Activated CD8-positive, alpha-beta memory T cell treated with anti-CD3 and anti-CD28 coated beads for 1 hour (primary cell): Measurements from ENCODE around the gene ZNF646.

Source experiments
- DNase-seq, 2 donors: peaks; one replicate each; pipeline ENCODE4 v3.0.0-alpha.2; 2020; ENCODE audit warnings: low read depth in 1 of 2; ENCODE audit errors: extremely low read depth in 1 of 2

ZNF646 gene, protein sequence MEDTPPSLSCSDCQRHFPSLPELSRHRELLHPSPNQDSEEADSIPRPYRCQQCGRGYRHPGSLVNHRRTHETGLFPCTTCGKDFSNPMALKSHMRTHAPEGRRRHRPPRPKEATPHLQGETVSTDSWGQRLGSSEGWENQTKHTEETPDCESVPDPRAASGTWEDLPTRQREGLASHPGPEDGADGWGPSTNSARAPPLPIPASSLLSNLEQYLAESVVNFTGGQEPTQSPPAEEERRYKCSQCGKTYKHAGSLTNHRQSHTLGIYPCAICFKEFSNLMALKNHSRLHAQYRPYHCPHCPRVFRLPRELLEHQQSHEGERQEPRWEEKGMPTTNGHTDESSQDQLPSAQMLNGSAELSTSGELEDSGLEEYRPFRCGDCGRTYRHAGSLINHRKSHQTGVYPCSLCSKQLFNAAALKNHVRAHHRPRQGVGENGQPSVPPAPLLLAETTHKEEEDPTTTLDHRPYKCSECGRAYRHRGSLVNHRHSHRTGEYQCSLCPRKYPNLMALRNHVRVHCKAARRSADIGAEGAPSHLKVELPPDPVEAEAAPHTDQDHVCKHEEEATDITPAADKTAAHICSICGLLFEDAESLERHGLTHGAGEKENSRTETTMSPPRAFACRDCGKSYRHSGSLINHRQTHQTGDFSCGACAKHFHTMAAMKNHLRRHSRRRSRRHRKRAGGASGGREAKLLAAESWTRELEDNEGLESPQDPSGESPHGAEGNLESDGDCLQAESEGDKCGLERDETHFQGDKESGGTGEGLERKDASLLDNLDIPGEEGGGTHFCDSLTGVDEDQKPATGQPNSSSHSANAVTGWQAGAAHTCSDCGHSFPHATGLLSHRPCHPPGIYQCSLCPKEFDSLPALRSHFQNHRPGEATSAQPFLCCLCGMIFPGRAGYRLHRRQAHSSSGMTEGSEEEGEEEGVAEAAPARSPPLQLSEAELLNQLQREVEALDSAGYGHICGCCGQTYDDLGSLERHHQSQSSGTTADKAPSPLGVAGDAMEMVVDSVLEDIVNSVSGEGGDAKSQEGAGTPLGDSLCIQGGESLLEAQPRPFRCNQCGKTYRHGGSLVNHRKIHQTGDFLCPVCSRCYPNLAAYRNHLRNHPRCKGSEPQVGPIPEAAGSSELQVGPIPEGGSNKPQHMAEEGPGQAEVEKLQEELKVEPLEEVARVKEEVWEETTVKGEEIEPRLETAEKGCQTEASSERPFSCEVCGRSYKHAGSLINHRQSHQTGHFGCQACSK (N-terminal part only)

DNA sequence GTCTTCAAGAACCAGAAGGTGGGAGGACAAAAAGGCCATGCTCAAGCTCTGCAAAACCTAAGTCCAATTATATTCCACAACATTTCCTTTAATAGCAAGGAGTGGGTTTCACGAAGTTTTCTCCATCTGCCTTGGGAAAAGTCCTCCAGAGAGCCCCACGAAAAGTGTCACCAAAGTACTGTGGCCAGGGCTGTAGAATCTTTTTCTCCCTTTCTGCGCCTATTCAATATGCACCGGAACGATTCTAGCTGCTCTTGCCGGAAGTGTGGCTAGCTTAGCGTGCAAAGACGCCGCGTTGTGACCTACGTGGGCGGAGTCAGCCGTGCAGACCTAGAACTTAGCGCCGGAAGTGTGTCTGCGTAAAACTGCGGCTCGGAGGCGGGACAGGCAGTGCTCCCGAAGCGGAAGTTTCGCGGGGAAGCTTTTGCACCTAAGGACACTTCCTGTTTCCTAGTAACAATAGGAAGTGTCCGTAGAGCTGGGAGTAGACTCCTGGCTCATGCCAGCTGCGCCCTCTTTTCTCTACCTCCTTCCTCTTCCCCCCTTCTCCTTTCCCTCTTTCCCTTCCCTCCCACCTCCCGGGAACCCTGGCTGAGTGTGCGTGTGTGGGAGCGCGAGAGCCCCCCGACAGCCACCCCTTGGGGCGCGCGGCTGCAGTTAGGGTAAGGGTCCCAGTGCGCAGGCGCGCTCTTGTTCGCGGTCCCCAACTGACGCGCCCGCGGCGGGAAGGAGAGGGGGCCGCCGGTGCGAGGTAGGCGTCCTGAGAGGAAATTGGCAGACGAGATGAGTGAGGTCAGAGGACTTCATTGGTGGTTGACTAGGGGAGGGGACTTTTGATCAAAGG lies at the start of gene ZNF646, which contains the start of gene ZNF668:
ZNF646 (plus strand) TSS at position 453 of the 844 bp plus-strand sequence. CDS start 1,903 bp downstream, outside the sequence.
ZNF668 (minus strand) TSS at position 271 of the 844 bp plus-strand sequence. CDS start 9,781 bp downstream, outside the sequence.
- peak; percentile 91 to 98 for DNase-seq

DNA sequence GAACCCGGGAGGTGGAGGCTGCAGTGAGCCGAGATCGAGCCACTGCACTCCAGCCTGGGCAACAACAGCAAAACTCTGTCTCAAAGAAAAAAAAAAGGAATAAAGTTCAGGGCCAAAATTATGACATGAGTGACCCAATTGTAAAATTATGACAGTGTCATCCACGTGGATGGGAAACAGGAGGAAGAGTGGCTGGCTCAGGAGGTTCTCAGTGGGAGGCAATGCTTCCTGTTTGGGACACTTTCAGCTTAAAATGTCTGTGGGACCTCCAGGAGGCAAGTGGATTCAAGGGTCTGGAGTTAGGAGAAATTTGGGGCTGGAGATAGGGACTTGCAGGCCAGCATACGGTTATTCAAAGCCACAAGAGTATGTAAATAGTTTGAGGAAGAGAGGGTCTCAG lies 48.9 kb upstream of the ZNF646 start:
- DNase-seq, result no peak

DNA sequence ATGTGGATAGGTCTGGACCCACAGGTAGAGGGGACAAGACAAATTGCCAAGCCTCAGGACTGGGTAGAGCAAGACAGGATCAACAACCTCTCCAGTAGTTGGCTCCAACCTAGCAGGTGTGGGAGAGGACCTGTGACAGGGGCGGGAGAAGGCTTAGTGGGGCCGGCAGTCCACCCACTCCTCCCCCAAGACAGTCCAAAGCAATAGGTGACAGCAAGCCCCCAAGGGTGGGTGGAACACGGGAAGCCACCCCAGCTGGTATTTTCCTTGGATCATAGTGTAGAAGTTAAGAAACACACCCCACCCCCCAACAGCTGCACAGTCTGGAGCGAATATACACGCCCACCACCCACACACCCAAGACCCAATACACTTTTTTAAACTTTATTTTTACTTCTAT lies 45.0 kb upstream of the ZNF646 start:
- DNase-seq, result no peak

DNA sequence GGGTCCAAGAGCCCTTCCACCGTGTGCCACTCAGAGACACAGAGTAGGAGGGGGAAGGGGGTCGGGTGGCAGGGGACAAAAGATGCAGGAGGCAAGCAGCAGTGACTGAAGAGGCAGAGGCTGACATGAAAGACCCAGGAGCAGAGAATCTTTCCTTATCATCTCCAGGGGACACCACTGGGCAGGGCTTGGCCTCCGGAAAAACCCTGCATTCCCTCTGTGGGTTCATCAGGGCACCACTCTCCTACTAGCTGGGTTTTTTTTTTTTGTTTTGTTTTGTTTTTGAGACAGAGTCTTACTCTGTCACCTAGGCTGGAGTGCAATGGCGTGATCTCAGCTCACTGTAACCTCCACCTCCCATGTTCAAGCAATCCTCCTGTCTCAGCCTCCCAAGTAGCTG lies 42.9 kb upstream of the ZNF646 start:
- DNase-seq, result no peak

DNA sequence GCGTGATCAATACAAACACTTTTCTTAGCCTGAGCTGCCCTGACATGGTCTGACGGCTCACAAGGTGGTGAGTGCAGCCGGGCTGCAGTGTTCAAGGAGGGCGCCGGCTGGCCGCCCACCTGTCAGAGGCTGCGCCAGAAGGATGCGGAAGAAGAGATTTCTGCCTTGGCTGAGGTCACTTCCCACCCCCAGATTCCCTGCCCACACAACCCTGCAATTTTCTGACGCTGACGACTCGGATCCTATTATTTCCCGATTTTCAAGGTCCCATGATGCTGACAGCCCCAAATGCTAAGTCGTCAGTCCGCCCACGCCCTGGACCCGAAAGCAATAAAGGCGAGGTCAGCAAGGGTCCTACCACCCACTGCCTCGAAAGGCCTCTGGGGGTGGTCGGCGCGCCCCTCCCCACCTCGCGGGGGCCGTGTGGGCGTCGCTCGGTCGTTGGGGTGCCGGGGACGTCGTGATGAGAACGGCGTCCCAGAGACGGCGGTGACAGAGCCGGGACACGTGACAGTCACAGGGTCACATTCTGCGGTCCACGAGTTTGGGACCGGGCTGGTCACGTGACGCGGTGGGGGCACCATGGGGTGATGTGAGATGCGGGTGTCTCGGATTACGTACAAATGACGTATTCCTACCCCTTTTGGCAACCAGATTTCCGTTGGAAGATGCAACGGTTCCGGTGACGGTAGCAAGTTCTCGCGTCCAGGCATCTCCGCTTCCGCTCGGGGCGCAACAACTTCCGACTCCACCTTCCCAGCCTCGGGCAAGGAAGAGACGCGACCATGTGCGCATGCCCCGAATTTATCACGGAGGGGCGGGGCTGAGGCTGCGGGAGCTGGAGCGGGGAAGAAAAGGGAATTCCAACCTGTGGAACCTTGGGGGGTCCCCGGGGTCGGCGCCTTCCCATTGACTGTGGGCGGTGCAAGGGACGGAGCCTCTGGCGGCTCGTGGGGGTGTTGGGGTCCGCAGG lies 41.2 kb upstream of the ZNF646 start, which contains the start of gene STX4:
STX4 (plus strand) TSS at position 823 of the 973 bp plus-strand sequence. CDS start 248 bp downstream, outside the sequence.
- peak; percentile 97 for DNase-seq

DNA sequence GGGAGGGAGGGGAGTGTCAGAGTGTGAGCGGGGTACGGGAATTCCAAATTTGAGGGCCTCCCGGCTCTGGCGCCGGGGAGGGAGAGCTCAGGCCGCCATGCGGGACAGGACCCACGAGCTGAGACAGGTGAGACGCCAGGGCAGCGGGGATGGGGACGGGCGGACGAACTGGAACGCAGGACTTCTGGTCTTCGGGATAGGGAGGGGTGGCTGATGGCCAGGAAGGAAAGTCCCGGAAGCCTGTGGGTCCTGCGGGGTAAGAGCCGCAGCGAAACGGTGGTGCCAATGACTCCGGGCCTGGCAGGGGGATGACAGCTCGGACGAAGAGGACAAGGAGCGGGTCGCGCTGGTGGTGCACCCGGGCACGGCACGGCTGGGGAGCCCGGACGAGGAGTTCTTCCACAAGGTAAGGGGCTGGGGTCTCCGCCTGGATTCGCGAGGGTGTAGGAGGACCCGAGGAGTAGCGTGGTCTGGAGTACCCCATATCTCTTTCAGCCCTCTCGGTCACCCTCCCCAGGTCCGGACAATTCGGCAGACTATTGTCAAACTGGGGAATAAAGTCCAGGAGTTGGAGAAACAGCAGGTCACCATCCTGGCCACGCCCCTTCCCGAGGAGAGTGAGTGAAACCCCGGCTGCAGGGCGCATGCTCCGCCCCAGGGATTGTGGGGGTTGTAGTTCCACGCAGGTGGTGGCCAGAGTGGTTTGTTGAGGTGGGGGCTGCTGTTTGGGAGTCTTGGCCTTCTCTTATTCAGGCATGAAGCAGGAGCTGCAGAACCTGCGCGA lies 40.3 kb upstream of the ZNF646 start:
- peak; percentile 69 to 80 for DNase-seq

DNA sequence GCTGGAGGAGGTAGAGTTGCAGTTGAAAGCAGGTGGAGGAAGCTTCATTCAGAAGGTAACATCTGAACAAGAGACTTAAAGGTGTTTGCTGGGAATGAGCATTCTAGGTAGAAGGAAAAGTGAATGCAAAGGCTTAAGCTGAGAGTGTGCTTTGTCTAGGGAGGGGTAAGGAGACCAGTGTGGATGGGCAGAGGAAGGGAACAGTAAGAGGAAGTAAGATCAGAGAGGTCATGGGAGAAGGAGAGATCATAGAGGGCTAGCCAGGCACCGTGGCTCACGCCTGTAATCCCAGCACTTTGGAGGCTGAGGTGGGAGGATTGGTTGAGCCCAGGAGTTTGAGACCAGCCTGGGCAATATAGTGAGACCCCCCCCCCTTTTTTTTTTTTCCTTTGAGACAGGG lies 37.5 kb upstream of the ZNF646 start:
- no peak for DNase-seq

DNA sequence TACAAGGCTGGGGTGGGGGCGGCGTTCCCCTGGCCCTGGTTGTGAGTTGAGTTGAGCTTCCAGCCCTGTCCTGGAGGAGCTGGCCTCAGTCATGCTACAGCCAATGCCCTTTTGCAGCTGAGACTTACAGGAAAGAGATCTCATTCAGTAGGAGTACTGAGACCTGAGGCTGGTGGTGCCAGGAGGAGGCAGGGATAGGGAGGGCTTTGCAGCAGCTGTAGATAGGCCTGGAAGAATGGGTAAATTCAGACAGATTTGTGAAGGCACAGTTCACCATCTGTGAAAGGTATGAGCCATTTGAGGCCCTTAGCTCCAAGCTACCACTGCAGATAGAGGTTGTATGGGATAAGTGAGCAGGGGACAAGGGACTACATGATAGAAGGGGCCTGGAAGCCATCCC lies 35.2 kb upstream of the ZNF646 start:
- no peak for DNase-seq

DNA sequence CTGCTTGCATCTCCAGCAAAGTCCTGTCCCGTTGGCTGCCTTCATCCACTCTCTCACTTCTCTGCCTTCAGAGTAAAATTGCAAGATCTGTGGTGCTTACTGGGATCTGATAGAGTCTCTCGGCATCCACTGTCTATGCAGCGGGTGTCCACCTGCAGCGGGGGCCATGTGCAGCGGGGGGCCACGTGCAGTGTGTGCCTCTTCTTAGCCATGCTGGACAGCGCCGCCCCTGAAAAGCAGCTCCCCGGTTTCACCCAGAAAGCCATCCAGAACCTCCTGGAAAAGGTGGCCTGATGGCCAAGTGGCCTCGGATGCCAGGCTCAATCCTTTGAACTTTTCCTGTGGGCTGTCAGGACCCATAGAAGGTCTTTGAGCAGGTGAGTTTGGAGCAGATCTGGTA lies 31.4 kb upstream of the ZNF646 start:
- DNase-seq, result no peak

DNA sequence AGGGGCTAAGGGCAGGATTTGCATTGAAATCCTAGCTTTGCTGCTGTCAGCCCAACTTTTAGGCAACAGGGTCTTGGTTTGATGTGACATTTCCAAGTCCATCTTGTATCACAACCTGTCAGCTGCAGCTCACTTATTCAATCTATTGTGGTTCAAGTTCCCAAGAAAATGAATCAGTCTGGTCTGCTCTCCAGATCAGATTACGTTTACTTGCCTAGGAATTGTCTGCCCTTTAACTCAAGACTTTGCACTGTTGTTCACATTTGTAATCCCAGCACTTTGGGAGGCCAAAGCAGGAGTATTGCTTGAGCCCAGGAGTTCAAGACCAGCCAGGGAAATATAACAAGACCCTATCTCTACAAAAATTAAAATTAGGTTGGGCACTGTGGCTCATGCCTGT lies 30.9 kb upstream of the ZNF646 start:
- DNase-seq, result no peak

DNA sequence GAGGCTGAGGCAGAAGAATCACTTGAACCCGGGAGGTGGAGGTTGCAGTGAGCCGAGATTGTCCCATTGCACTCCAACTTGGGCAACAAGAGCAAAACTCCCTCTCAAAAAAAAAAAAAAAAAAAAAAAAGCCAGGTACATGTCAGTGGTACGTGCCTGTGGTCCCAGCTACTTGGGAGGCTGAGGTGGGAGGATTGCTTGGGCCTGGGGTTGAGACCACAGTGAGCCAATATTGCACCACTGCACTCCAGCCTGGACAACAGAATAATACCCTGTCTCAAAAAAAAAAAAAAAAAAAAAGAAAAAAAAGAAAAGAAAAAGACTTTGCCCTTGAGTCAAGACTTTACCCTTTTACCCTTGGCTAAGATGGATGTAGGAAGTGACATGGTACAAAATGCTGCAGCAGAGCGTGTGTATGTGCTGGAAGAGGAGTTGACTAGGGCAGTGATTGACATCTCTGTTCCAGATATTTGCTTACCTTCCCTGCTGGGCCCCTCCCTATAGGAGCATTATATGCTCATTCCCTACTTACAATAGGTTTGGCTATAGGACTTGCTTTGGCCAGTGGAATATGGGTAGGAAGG lies 30.2 kb upstream of the ZNF646 start:
- no peak for DNase-seq

DNA sequence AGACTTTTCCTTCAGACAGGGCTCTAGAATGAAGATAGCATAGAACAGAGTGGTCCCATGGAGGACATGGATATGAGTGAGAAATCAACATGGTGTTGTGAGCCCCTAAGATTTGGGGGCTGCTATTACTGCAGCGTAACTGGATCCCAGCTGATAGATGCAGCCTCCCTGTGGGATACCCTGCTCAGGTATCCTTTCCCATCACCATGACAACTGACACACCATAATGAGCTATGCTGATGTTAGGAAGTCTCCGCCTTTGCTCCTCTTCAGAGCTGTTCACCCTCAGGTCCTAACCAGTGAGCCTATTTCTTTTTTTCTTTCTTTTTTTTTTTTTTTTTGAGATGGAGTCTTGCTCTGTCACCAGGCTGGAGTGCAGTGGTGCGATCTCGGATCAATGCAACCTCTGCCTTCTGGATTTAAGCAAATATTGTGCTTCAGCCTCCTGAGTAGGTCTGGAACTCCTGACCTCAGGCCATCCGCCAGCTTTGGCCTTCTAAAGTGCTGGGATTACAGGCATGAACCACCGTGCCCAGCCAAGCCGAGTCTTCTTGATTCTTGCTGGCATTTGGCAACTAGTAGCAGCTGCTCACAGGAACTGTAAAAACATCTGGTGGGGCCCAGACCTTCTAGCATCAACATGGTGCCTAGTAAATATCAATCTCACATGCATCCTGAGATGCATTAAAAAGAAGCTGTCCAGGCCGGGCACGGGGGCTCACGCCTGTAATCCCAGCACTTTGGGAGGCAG lies 23.8 kb upstream of the ZNF646 start:
- DNase-seq, result no peak

DNA sequence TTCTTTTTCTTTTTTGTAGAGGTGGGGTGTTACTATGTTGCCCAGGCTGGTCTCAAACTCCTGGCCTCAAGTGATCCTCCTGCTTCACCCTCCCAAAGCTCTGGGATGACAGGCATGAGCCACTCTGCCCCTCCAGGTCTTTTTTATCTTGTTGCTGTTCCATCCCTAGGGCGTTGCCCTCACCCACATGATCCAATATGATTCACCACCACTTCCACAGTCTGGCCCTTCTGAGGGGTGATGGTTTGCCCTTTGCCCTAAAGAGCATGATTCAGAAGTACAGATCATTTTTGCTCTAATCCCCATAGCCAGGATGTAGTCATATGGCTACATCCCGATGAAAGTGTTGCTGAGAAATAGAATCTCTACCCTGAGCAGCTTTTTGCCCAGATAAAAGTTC lies 22.1 kb upstream of the ZNF646 start:
- no peak for DNase-seq

DNA sequence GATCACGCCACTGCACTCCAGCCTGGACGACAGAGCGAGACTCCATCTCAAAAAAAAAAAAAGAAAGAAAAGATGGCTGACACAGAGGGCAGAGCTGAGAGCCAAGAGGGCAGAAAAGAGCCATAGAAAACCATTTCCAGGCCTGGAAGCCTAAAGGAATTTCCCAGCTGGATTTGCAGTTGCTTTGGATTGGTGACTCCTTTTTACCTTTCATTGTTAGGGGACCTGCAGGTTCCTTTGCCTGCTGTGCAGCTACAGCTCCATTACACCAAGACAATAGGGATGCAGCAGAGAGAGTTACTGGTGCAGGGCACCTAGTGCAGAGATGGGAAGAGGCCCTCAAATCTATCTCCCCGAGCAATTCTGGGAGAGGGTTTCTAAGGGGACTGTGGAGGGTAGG lies 18.6 kb upstream of the ZNF646 start:
- DNase-seq, result no peak

DNA sequence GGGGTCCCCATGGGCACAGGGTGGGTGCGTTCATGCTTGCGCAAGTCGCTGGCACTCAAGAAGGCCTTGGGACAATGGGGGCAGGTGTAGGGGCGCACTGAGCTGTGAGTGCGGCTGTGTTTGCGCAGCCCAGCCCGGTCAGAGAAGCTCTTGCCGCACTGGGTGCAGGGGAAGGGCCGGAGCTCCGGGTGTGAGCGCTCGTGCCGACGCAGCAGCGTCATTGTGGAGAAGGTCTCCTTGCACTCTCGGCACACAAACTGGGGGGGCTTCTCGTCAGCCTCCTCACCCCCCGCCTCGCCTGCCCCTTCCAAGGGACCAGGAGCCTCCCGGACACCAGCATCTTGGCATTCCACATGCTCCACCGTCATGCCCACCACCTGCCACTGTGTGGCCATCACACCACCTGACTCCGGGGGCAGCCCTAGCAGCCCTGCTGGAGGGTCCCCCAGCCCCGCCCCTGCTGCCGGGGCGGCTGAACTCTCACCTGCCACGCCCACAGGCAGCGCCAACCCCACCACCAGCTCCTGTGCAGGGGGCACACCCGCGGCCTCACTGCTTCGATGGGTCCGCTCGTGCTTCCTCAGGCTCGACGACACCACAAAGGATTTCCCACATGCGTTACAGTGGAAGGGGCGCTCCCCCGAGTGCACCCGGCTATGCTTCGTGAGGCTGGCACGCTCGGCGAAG lies 13.0 kb upstream of the ZNF646 start:
- DNase-seq, result no peak

DNA sequence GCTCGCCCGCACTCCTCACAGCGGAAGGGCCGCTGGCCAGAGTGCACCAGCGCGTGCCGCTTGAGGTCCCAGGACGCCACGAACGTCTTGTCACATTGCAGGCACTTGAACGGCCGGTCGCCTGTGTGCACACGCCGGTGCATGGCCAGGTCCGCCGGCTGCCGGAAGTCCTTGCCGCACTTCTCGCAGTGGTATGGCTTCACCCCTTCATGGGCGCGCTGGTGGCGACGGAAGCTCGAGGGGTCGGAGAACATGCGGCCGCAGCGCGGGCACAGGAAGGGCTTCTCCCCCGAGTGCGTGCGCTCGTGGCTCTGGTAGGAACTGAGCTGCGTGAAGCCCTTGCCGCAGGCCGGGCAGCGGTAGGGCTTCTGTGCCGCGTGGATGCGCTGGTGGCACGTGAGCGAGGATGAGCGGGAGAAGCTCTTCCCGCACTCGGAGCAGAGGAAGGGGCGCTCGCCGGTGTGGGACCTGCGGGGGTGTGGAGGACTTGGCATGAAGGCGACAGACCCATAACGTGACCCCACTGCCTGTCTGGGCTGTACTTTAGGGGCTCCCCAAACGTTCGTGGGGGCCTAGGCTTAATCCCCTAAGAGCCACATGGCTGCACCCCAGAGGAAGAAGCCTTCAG lies 12.3 kb upstream of the ZNF646 start:
- DNase-seq, result no peak
